IPS DF 4.7 (cell line): ENCODE data around the gene RP2.

Source experiments
- DNase-seq: peaks from one replicate; pipeline ENCODE4 v3.0.0-alpha.2; 2013; ENCODE audit warnings: low spot score; ENCODE audit errors: extremely low read depth

Gene RP2

DNA sequence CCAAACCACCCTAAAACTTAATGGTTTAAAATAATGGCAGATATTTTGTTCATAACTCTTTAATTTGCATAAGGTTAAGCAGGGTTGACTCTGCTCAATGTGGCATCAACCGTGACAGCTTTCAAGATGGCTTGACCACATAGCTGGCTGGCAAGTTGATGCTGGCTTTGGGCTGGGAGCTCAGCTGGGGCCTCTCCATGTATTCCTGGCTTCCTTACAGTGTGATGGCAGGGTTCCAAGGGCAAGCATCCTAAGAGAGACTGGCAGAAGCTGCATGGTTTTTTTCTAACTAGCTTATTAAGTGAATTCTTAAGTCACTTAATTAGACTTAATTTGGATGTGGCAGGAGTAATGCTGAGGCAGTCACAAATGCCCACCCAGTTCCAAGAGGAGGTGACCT is 4.5 kb downstream of the RP2 start:
- DNase-seq, result no peak

DNA sequence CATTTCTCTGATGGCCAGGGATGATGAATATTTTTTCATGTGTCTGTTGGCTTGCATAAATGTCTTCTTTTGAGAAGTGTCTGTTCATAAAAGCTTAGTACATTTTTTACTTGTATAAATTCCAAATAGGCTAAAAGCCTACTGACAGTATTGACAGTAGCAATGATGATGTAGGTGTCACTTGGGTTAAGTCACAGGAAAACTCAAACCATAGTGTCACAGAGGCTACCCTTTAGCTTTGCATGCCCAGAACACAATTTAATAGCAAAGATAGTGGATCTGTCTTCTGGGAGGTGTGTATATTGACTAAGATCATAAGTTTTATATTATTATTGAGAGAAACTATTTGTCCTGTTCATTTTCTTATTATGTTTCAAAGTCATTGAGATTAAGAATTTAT is 8.1 kb downstream of the RP2 start:
- no peak for DNase-seq

DNA sequence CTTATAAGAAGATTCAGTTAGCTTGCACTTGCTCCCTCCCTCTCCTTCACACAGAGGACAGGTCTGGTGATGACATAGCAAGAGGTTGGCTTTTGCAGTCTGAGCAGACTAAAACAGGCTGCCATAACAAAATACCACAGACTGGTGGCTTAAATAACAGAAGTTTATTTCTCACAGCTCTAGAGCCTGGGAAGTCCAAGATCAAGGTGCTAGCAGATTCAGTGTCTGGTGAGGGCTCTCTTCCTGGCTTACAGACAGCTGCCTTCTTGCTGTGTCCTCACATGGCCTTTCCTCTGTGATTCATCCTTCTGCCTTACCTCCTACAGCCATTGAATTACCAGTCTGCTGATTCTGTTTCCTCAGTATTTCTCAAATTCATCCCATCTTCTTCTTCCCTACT is 13.1 kb downstream of the RP2 start:
- no peak for DNase-seq

- no peak for DNase-seq
Measured at GRCh38 chrX:46850771-46851170, 13.9 kb downstream of the RP2 start.

DNA sequence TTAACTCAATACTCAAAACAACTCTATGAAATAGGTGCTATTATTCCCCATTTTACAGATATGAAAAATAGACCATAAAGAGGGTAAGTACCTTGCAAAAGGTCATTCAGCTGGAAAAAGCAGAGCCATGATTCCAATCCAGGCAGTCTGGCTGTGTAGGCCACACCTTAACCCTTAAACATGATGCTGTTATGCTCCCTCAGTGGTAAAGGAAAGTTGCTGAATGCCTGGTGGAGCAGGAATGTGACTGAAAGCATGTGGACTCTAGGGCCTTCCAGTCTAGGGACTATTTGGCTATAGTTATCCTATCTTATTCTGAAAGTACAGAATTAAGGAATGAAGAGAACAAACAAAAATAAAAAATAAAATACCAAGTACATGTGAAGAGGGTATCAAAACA is 19.6 kb downstream of the RP2 start:
- DNase-seq, result no peak

DNA sequence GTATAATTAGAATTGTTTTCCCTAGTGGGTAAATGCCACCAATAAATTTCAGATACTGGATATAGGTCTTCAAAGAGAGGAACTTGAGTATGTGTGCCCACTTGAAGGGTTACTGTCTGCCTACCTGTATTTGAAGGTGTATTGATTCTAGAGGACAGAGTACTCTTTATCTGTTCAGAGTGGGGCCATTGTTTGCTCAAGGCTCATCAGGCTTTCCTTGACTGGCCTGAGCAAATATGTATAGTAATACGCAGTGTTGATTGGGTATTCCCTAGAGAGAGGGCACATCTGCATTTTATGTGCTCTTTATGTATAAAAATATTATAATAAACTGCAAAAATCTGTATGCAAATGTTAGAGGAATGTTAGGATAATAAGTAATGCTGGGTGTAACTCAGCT is 23.7 kb downstream of the RP2 start:
- DNase-seq, result no peak

- DNase-seq, result no peak
Measured at GRCh38 chrX:46863072-46863471, 26.2 kb downstream of the RP2 start.

DNA sequence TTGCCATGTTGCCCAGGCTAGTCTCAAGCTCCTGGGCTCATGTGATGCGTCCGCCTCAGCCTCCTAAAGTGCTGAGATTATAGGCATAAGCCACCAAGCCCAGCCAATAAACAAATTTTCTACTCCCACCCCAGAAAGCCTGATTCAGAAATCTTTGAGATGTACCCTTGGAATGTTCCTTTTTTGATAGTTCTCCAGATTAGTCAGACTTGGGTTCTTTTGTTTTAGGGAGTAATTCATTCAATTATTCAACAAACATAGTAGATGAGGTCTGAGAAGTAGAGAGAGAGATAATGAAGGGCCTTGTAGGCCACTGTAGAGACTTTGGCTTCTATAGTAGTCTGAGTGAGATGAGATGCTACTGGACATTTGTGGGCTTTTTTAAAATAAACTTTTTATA is 27.8 kb downstream of the RP2 start:
- no peak for DNase-seq

DNA sequence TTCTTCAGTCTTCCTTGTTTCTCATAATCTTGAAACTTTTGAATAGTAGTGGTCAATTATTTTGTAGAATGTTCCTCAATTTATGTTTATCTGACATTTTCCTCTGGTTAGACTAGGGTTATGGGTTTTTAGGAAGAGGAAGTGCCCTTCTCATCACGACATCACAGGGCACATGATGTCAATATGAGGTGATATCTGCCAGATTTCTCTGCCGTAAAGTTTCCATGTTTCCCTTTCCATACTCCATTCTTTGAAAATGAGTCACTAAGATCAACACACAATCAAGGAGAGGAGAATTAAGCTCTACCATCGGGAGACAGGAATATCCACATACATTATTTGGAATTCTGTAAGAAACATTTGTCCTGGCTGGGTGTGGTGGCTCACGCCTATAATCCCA is 28.4 kb downstream of the RP2 start:
- DNase-seq, result no peak

DNA sequence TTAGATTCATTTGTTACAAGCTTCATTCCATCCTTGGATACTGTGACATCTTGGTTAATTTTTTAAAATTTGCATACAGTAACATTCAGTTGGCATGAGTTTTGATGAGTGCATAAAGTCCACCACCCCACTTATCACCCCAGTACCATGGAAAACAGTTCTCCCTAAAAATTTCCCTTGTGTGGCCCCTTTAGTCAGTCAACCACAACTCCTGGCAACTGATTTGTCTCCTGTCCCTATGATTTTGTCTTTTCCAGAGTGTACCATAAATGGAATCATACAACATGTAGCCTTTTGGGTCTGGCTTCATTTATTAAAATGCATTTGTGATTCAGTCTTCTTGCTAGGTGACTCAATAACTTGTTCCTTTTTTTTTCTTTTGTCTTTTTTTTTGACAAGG is 29.9 kb downstream of the RP2 start:
- no peak for DNase-seq

- DNase-seq, result no peak
Measured at GRCh38 chrX:46873746-46874145, 36.9 kb downstream of the RP2 start.

- no peak for DNase-seq
Measured at GRCh38 chrX:46876901-46877300, 40.1 kb downstream of the RP2 start.

DNA sequence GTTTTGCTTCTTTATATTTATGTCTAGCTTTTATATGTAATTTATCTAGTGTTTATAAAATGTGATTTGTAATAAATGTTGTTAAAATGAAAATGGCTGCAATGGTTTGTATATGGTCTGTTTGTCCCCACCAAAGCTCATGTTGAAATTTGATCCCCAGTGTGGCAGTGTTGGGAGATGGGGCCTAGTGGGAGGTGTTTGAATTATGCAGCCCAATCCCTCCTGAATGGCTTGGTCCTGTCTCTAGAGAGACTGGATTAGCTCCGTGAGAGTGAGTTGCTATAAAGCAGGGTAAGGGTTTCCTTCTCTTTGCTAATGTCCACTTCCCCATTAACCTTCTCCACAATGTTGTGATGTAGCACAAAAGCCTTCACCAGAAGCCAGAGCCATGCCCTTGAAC is 45.4 kb downstream of the RP2 start:
- peak; percentile 3 for DNase-seq

DNA sequence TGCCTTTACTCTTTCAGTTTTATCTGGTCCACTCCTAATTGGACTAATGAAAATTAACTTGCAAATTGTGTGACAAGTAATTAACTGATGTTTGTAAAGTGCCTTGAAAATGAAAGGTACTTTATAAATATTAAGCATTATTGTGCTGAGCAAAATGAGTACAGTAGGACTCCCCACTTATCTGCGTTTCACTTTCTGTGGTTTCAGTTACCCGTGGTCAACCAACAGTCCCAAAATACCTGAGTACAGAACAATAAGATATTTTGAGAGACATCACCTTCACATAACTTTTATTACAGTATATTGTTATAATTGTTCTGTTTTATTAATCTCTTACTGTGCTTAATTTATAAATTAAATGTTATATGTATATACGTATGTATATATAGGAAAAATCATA is 48.0 kb downstream of the RP2 start:
- DNase-seq, result no peak

GRCh38 chrX:46898207-46898606 is 61.4 kb downstream of the RP2 start:
- DNase-seq, result no peak

- DNase-seq, result peak; percentile 22
Measured at GRCh38 chrX:46903458-46904242, 66.8 kb downstream of the RP2 start.

DNA sequence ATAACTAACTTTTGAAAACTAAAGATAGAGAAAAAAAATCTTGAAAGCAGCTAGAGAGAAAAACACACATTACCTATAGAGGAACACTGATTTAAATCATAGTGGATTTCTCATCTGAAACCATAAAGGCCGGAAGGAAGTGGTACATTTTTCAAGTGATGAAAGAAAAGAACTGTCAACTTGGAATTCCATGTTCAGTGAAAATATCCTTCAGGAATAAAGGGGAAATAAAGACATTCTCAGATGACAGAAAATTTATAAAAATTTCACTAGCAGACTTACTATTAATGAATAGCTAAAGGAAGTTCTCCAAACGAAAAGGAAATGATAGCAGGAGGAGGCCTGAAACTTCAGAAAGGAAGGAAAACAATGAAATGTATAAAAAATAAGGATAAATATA is 67.8 kb downstream of the RP2 start:
- no peak for DNase-seq

DNA sequence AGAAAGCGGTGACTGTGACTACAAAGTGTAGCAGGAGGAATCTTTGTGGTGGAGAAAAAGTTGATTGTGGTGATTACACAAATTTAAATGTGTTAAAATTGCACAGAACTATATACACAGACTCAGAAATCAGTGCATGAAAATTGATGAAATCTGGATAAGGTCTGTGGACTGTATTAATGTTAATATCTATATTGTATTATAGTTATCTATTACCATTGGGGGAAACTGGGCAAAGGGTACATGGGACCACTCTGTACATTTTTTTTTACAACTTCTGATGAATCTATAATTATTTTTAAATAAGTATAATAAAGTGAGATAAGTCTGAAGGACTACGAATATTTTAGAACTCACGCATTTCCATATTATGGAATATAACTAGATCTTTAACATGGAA is 73.6 kb downstream of the RP2 start:
- no peak for DNase-seq

GRCh38 chrX:46912098-46912602 is 75.3 kb downstream of the RP2 start, which contains the start of gene JADE3:
TSS of gene JADE3 (plus strand) at chrX:46912421. CDS start at chrX:46984895, 72,474 bp downstream.
- DNase-seq, result no peak

- DNase-seq, result no peak
Measured at GRCh38 chrX:46912603-46913491, 76.0 kb downstream of the RP2 start.

DNA sequence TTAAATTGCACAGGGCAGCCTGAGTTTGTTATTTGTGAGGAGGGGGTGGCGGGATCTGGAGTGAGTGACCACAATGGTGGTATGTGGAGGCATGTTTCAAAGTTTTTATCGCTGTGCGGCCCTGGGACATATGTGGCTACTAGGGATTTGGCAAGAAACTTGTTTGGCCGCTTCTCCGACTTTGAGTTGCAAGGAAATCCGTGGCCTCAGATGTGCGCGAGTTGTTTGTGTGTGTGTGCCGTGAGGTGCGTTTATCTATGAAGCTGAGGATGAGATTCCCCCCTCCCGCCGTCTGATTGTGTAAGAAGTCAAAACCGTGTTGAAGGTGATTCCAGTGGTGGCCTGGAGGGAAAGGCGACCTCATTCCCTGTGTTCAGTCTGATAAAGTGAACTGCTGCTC is 76.8 kb downstream of the RP2 start:
- DNase-seq, result no peak

GRCh38 chrX:46916273-46916672 is 79.4 kb downstream of the RP2 start:
- no peak for DNase-seq
